WTC11 (cell line): ENCODE measurements around the gene GP2. TPM values are rescaled to one million over a fixed set of nuclear protein-coding genes. Genes with fewer than 3 reads are reported as not detected.

Experiments
- ATAC-seq: fragments of 200-7000 bp; cut with Tn5 transposase; 2 replicates; pipeline ENCODE4 v1.10.0; 2021; ENCODE audit warnings: mild to moderate bottlenecking, moderate library complexity
- CTCF ChIA-PET: fragments of 300-600 bp; sonication (Branson Sonifier 250); formaldehyde crosslinking; loops from one replicate; lab custom pipeline; 2021; ENCODE audit warnings: antibody characterized with exemption; lab: Charles Lee
- POLR2A ChIA-PET: fragments of 350-600 bp; sonication (Branson Sonifier 250); formaldehyde crosslinking; loops from one replicate; lab custom pipeline; 2021; ENCODE audit warnings: antibody characterized with exemption; lab: Charles Lee
- DNase-seq: peaks from one replicate; pipeline ENCODE4 v3.0.0; 2021; ENCODE audit warnings: low spot score
- H3K27ac Mint-ChIP-seq: 2 replicates; pipeline ENCODE4 v1.8.0; 2021; ENCODE audit warnings: mixed read lengths
- H3K27me3 Mint-ChIP-seq: 2 replicates; pipeline ENCODE4 v1.8.0; 2021; ENCODE audit warnings: low read depth, mild to moderate bottlenecking, moderate library complexity, mixed read lengths
- H3K36me3 Mint-ChIP-seq: 2 replicates; pipeline ENCODE4 v1.8.0; 2021; ENCODE audit warnings: mixed read lengths
- H3K4me1 Mint-ChIP-seq: 2 replicates; pipeline ENCODE4 v1.8.0; 2022; ENCODE audit warnings: mixed read lengths
- H3K4me3 Mint-ChIP-seq: 2 replicates; pipeline ENCODE4 v1.8.0; 2021; ENCODE audit warnings: mild to moderate bottlenecking, moderate library complexity, mixed read lengths
- H3K9me3 Mint-ChIP-seq: 2 replicates; pipeline ENCODE4 v1.8.0; 2021; ENCODE audit warnings: mixed read lengths
- ATF6 ChIP-seq: sonication (generic); formaldehyde crosslinking; IDR thresholded peaks from 2 replicates; pipeline ENCODE4 v1.8.1; 2023; ENCODE audit warnings: mild to moderate bottlenecking, missing genetic modification reagents
- CDX4 ChIP-seq: fragments of 250-450 bp; sonication (Bioruptor Pico); IDR thresholded peaks from 2 replicates; pipeline ENCODE4 v1.9.0; 2021; ENCODE audit warnings: moderate library complexity, mild to moderate bottlenecking, inconsistent platforms, borderline replicate concordance
- CREB1 ChIP-seq: sonication (generic); formaldehyde crosslinking; IDR thresholded peaks from 2 replicates; pipeline ENCODE4 v1.8.0; 2023; ENCODE audit warnings: mild to moderate bottlenecking, missing genetic modification reagents
- CTCF ChIP-seq: fragments of 200-600 bp; IDR thresholded peaks from 2 replicates; pipeline ENCODE4 v1.8.0; 2022; ENCODE audit warnings: antibody characterized with exemption
- E2F1 ChIP-seq: sonication (generic); formaldehyde crosslinking; IDR thresholded peaks from 2 replicates; pipeline ENCODE4 v1.8.0; 2022; ENCODE audit warnings: mild to moderate bottlenecking, missing genetic modification reagents
- ELF4 ChIP-seq: sonication (generic); formaldehyde crosslinking; IDR thresholded peaks from 2 replicates; pipeline ENCODE4 v1.8.1; 2022; ENCODE audit warnings: low read depth, mild to moderate bottlenecking, moderate library complexity, missing genetic modification reagents
- ERG ChIP-seq: fragments of 250-450 bp; sonication (Bioruptor Pico); IDR thresholded peaks from 2 replicates; pipeline ENCODE4 v1.8.0; 2021; ENCODE audit warnings: mild to moderate bottlenecking
- FOXJ3 ChIP-seq: sonication (generic); formaldehyde crosslinking; IDR thresholded peaks from 2 replicates; pipeline ENCODE4 v1.9.0; 2021; ENCODE audit warnings: missing genetic modification reagents, mild to moderate bottlenecking, borderline replicate concordance
- FOXP1 ChIP-seq: sonication (generic); formaldehyde crosslinking; IDR thresholded peaks from 2 replicates; pipeline ENCODE4 v1.8.0; 2022; ENCODE audit warnings: missing genetic modification reagents, mild to moderate bottlenecking, moderate library complexity, borderline replicate concordance
- GRHL2 ChIP-seq: fragments of 250-450 bp; sonication (Bioruptor Pico); IDR thresholded peaks from 2 replicates; pipeline ENCODE4 v1.8.0; 2022; ENCODE audit warnings: mild to moderate bottlenecking, moderate library complexity; ENCODE audit not compliant: insufficient replicate concordance, severe bottlenecking
- HMGXB4 ChIP-seq: sonication (generic); formaldehyde crosslinking; IDR thresholded peaks from 2 replicates; pipeline ENCODE4 v1.8.1; 2023; ENCODE audit warnings: mild to moderate bottlenecking, moderate library complexity, missing genetic modification reagents
- IRF1 ChIP-seq: sonication (generic); formaldehyde crosslinking; IDR thresholded peaks from 2 replicates; pipeline ENCODE4 v1.8.0; 2023; ENCODE audit warnings: missing genetic modification reagents
- JAZF1 ChIP-seq: fragments of 250-450 bp; sonication (Bioruptor Pico); IDR thresholded peaks from 2 replicates; pipeline ENCODE4 v1.9.0; 2021; ENCODE audit warnings: moderate library complexity, mild to moderate bottlenecking, inconsistent platforms
- MLX ChIP-seq: sonication (generic); formaldehyde crosslinking; IDR thresholded peaks from 2 replicates; pipeline ENCODE4 v1.8.1; 2023; ENCODE audit warnings: mild to moderate bottlenecking, missing genetic modification reagents, moderate library complexity
- NFATC4 ChIP-seq: fragments of 250-450 bp; sonication (Bioruptor Pico); IDR thresholded peaks from 2 replicates; pipeline ENCODE4 v1.9.0; 2021; ENCODE audit warnings: mild to moderate bottlenecking
- NFYB ChIP-seq: sonication (generic); formaldehyde crosslinking; conservative IDR thresholded peaks from 2 replicates; pipeline ENCODE4 v1.8.0; 2022; ENCODE audit warnings: low read depth, missing genetic modification reagents
- PREB ChIP-seq: sonication (generic); formaldehyde crosslinking; IDR thresholded peaks from 2 replicates; pipeline ENCODE4 v1.8.1; 2022; ENCODE audit warnings: mild to moderate bottlenecking, missing genetic modification reagents, moderate library complexity, borderline replicate concordance
- PRRX2 ChIP-seq: fragments of 250-450 bp; sonication (Bioruptor Pico); IDR thresholded peaks from 2 replicates; pipeline ENCODE4 v1.8.0; 2021; ENCODE audit warnings: mild to moderate bottlenecking
- RORB ChIP-seq: fragments of 250-450 bp; sonication (Bioruptor Pico); IDR thresholded peaks from 2 replicates; pipeline ENCODE4 v1.9.0; 2021; ENCODE audit warnings: mild to moderate bottlenecking
- TEAD1 ChIP-seq: sonication (generic); formaldehyde crosslinking; IDR thresholded peaks from 2 replicates; pipeline ENCODE4 v1.8.0; 2022; ENCODE audit warnings: mild to moderate bottlenecking, missing genetic modification reagents
- TEAD4 ChIP-seq: sonication (generic); formaldehyde crosslinking; IDR thresholded peaks from 2 replicates; pipeline ENCODE4 v1.8.0; 2022; ENCODE audit warnings: mild to moderate bottlenecking, missing genetic modification reagents
- TP53 ChIP-seq: sonication (generic); formaldehyde crosslinking; IDR thresholded peaks from 2 replicates; pipeline ENCODE4 v1.8.1; 2023; ENCODE audit warnings: mild to moderate bottlenecking, missing genetic modification reagents
- ZNF317 ChIP-seq: sonication (generic); formaldehyde crosslinking; IDR thresholded peaks from 2 replicates; pipeline ENCODE4 v1.8.1; 2023; ENCODE audit warnings: low read depth, mild to moderate bottlenecking, moderate library complexity, missing genetic modification reagents, borderline replicate concordance
- ZNF671 ChIP-seq: fragments of 250-450 bp; sonication (Bioruptor Pico); IDR thresholded peaks from 2 replicates; pipeline ENCODE4 v1.8.0; 2021; ENCODE audit warnings: mild to moderate bottlenecking
- total RNA-seq: library from RNA; stranded (reverse); gene quantifications from 3 replicates; pipeline ENCODE4 v1.2.3, GENCODE V29; 2021

Gene GP2
- total RNA-seq, 1 experiment from 2014 or later, result 6.6 TPM

GRCh38 chr16:20308266-20308665, 19.0 kb downstream of the GP2 start (continued):
- TF ChIP-seq ATF6 (no peak), TP53 (CRISPR knock-in tag) (no peak), NFYB (CRISPR knock-in tag) (no peak), ERG (CRISPR knock-in tag) (no peak), PREB (no peak), JAZF1 (CRISPR knock-in tag) (no peak), ZNF317 (CRISPR knock-in tag) (no peak), TEAD4 (CRISPR knock-in tag) (no peak), HMGXB4 (no peak), PRRX2 (CRISPR knock-in tag) (no peak)

GRCh38 chr16:20307791-20308190, 19.5 kb downstream of the GP2 start:
- TF ChIP-seq PRRX2 (CRISPR knock-in tag), result no peak
- no peak for TF ChIP-seq ZNF671
- no peak for TF ChIP-seq MLX (CRISPR knock-in tag)
- TF ChIP-seq FOXP1 (CRISPR knock-in tag), result no peak
- TF ChIP-seq NFATC4 (CRISPR knock-in tag), result no peak
- TF ChIP-seq TEAD1, result no peak
- TF ChIP-seq GRHL2 (CRISPR knock-in tag), result no peak
- TF ChIP-seq E2F1 (CRISPR knock-in tag), result no peak
- no peak for TF ChIP-seq FOXJ3 (CRISPR knock-in tag)
- TF ChIP-seq CTCF, result no peak
- TF ChIP-seq RORB (CRISPR knock-in tag), result no peak
- TF ChIP-seq CREB1 (CRISPR knock-in tag), result no peak
- no peak for TF ChIP-seq ELF4 (CRISPR knock-in tag)
- no peak for TF ChIP-seq CDX4
- TF ChIP-seq IRF1 (CRISPR knock-in tag), result no peak
- TF ChIP-seq, all 79 proteins: peak for 0
- Mint-ChIP-seq H3K27me3 (no peaks in the 10 kb centered on the region), H3K27ac (no peak overlapping the region), H3K36me3 (no peaks in the 10 kb centered on the region), H3K4me3 (no peak overlapping the region), H3K9me3 (peaks cover 9% of the 10 kb centered on the region), H3K4me1 (no peaks in the 10 kb centered on the region)
- DNase-seq (no peak), ATAC-seq (no peak)
- ChIA-PET CTCF (interaction anchor here (0.8 to 2.3 kb wide), 2 partner anchors 78 to 400 kb away, joined by 3 to 5 read pairs; no protein-coding TSS in a partner anchor), POLR2A (no interaction called here)
